ENCODE results near the gene RGS6. TPM values are rescaled to one million over a fixed set of nuclear protein-coding genes. Genes with fewer than 3 reads are reported as not detected.
A peak's percentile ranks its signal among the peaks of the same experiment; 100 is the strongest.

The RGS6 gene
- total and polyA plus RNA-seq, 7 donors, result 0.79 to 8.0 (median 1.6) TPM; not detected in 2

DNA sequence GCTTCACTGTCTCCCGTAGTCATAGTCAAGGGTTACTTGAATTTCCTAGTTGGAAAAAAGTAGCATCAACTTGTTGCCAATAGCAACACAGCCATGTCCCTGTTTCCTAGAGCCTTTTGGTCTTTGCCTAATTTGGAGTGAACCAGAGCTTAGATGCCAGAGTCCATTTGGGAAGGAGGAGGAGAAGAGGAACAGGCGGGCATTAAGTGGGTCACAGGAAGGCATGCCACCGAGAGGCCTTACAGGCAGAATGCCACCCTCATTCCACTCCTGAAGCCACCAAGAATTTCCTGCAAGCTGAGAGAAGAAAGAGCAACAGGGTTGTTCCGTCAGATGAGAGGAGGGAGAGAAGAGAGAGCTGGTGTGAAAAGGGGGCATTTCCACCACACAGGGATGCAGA, 622.2 kb downstream of the RGS6 start:
- WGBS, 2 donors, result 87 to 88% methylated on average over 4 of the region's 4 CpGs
- no peak overlapping the region for H3K4me3 ChIP-seq
- peaks cover 0 to 13% (median 0%) of the 10 kb centered on the region in 3 donors for H3K27me3 ChIP-seq
- no peaks in the 10 kb centered on the region for H3K4me1 ChIP-seq
- no peak for DNase-seq
- no peaks in the 10 kb centered on the region for H3K36me3 ChIP-seq
- TF ChIP-seq POLR2A (IDR thresholded peaks at IDR 0.05) (no peak), POLR2AphosphoS5 (IDR thresholded peaks at IDR 0.05) (no peak), EP300 (IDR thresholded peaks at IDR 0.05) (no peak)
- TF ChIP-seq, protein P1, sequence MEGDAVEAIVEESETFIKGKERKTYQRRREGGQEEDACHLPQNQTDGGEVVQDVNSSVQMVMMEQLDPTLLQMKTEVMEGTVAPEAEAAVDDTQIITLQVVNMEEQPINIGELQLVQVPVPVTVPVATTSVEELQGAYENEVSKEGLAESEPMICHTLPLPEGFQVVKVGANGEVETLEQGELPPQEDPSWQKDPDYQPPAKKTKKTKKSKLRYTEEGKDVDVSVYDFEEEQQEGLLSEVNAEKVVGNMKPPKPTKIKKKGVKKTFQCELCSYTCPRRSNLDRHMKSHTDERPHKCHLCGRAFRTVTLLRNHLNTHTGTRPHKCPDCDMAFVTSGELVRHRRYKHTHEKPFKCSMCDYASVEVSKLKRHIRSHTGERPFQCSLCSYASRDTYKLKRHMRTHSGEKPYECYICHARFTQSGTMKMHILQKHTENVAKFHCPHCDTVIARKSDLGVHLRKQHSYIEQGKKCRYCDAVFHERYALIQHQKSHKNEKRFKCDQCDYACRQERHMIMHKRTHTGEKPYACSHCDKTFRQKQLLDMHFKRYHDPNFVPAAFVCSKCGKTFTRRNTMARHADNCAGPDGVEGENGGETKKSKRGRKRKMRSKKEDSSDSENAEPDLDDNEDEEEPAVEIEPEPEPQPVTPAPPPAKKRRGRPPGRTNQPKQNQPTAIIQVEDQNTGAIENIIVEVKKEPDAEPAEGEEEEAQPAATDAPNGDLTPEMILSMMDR (IDR thresholded peaks at IDR 0.05), result no peak
- H3K9me3 ChIP-seq, result no peaks in the 10 kb centered on the region
- no peak overlapping the region for H3K27ac ChIP-seq
- intact Hi-C loops (cut with DNase I), result no loop called here

DNA sequence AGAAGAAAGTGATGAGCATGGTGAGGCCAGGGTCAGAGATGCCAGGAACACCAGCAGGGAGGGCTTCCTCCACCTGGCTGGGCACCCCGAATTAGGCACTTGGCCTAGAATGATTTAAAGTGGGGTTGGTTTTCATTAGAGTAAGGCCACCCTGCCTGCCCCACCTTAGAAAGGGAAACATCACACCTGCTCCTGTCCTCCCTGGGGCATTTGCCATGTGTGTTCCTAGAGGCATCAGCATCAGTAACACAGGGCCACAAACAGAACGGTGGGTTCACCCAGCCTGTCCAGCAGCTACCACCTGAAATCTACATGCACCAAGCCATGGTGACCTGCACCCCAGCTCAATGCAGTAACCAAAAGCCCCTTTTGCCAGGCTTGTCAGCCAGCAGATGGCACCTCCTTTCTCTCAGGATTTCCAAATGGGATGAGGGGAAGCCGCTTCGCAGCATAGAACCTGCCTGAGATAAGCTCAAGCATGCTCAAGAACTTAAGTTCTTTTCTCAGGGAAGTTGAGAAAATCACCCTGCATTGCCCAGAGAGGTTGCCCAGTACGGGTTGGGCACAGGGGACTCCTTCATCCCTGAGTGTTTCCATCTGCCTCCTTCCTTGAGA, 622.9 kb downstream of the RGS6 start:
- TF ChIP-seq POLR2AphosphoS5 (IDR thresholded peaks at IDR 0.05) (no peak), POLR2A (IDR thresholded peaks at IDR 0.05) (no peak), EP300 (IDR thresholded peaks at IDR 0.05) (no peak)
- TF ChIP-seq, protein P1 (IDR thresholded peaks at IDR 0.05), result no peak
- intact Hi-C loops (cut with DNase I), result no loop called here
- Histone ChIP-seq H3K27me3 (peaks cover 0 to 13% (median 0%) of the 10 kb centered on the region in 3 donors), H3K9me3 (no peaks in the 10 kb centered on the region), H3K27ac (no peak overlapping the region), H3K4me1 (no peaks in the 10 kb centered on the region), H3K4me3 (no peak overlapping the region), H3K36me3 (no peaks in the 10 kb centered on the region)
- 81 to 88% methylated on average over 5 of the region's 5 CpGs for WGBS, 2 donors
- DNase-seq, result peak; percentile 54

DNA sequence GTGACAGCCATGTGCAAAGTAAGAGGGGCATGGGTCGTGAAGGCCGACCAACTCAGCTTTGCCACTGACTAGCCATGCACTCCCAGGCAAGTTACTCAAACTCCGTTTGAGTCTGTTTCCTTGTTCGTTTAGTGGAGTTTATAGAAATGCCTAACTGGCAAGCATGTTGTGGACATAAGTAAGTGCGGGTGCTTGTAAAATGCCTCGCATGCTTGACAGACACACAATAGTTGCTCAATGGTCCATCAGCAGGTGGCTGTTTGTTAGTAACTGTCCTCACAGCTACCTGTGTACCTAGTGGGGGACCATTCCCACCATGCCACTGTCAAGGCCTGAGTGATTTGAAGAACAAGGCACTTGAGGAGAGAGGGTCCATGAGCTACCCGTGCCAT, 623.4 kb downstream of the RGS6 start:
- peaks cover 0 to 11% (median 0%) of the 10 kb centered on the region in 3 donors for H3K27me3 ChIP-seq
- 46 to 80% methylated on average over 7 of the region's 7 CpGs for WGBS, 2 donors
- no peak overlapping the region for H3K27ac ChIP-seq

DNA sequence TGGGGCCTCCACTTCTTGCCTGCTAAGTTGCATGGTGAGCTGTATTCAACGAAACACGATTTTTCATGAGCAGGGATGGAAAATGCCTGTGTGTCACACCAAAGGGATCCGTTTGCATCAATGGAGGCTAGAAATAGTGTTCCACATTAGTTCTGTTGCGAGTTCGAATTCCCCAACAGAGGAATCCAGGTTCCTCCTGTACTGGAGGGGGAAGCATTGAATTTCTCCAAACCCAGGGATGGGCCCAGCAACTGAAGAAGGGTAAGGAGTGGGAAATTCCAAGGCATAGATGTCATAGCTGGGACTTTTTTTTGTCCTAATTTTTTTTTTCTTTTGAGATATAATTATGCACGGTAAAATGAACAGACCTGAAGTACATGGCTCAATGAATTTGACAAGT, 625.4 kb downstream of the RGS6 start:
- H3K4me1 ChIP-seq, result no peaks in the 10 kb centered on the region
- H3K27me3 ChIP-seq, result no peaks in the 10 kb centered on the region
- no peaks in the 10 kb centered on the region for H3K36me3 ChIP-seq
- H3K27ac ChIP-seq, result no peak overlapping the region
- intact Hi-C loops (cut with DNase I), result no loop called here
- no peak for DNase-seq
- H3K9me3 ChIP-seq, result no peaks in the 10 kb centered on the region
- no peak overlapping the region for H3K4me3 ChIP-seq
- TF ChIP-seq POLR2AphosphoS5 (IDR thresholded peaks at IDR 0.05) (no peak), EP300 (IDR thresholded peaks at IDR 0.05) (no peak), POLR2A (IDR thresholded peaks at IDR 0.05) (no peak)
- TF ChIP-seq, protein P1 (IDR thresholded peaks at IDR 0.05), result no peak
- WGBS, 2 donors, result 93 to 94% methylated on average over 6 of the region's 6 CpGs

More for the DNA sequence above, 623.4 kb downstream of the RGS6 start:
- intact Hi-C loops (cut with DNase I), result no loop called here
- Histone ChIP-seq H3K4me1 (no peaks in the 10 kb centered on the region), H3K4me3 (no peak overlapping the region), H3K36me3 (no peaks in the 10 kb centered on the region), H3K9me3 (no peaks in the 10 kb centered on the region)
- TF ChIP-seq, protein P1 (IDR thresholded peaks at IDR 0.05), result no peak
- TF ChIP-seq POLR2AphosphoS5 (IDR thresholded peaks at IDR 0.05) (no peak), POLR2A (IDR thresholded peaks at IDR 0.05) (no peak), EP300 (IDR thresholded peaks at IDR 0.05) (no peak)
- DNase-seq, result no peak

DNA sequence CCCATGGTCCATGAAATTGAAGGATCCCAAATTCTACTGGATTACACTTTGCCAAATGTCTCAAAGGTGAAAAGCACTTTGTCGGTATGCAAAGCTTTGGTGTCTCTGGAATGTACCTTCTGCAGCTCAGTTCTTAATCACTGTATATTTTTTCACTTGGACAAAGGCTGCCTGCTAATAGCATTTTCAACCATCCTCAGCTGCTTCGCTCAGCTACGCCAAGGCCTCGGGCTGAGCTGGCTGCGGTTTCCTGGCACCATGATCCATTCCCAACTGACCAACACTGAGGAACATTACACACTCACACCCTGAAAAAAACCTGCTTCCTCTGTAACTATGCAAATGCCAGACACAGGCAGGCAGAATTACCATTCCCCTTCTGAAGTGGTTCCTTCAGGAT, 626.5 kb downstream of the RGS6 start:
- peak overlapping the region in 1 of 4 donors; percentile 52 for H3K27ac ChIP-seq
- intact Hi-C loops (cut with DNase I), result no loop called here
- no peaks in the 10 kb centered on the region for H3K36me3 ChIP-seq
- TF ChIP-seq POLR2A (IDR thresholded peaks at IDR 0.05), result no peak
- TF ChIP-seq, protein P1 (IDR thresholded peaks at IDR 0.05), result no peak
- TF ChIP-seq POLR2AphosphoS5 (IDR thresholded peaks at IDR 0.05), result no peak
- TF ChIP-seq EP300 (IDR thresholded peaks at IDR 0.05), result no peak
- DNase-seq, result no peak
- no peak overlapping the region for H3K4me3 ChIP-seq
- H3K9me3 ChIP-seq, result no peaks in the 10 kb centered on the region
- H3K4me1 ChIP-seq, result no peaks in the 10 kb centered on the region
- WGBS, 2 donors, result 88 to 94% methylated on average over 5 of the region's 5 CpGs
- H3K27me3 ChIP-seq, result no peaks in the 10 kb centered on the region
